GM21367 (cell line): ENCODE results near the gene FBXL16.

Experiments used
- ATAC-seq: cut with Tn5 transposase; IDR thresholded peaks from one replicate; pipeline ENCODE4 v1.9.1; 2021; ENCODE audit not compliant: unreplicated experiment

The FBXL16 gene

DNA sequence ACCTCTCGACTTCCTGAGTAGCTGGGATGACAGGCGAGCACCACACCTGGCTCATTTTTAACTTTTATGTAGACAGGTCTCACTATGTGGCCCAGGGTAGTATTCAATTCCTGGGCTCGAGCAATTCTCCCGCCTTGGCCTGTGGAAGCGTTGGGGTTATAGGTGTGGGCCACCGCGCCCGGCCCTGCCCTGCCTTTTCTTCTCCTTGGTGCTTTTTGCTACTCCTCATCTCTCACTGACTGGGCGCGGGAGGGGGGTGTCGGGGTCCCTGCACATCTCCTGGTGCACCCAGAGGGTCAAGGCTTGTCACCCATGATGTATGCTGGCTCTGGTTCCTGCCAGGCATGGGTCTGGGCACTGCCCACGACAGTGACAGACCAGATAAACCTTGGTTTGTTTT is 61.0 kb downstream of the FBXL16 start:
- ATAC-seq, result no peak

DNA sequence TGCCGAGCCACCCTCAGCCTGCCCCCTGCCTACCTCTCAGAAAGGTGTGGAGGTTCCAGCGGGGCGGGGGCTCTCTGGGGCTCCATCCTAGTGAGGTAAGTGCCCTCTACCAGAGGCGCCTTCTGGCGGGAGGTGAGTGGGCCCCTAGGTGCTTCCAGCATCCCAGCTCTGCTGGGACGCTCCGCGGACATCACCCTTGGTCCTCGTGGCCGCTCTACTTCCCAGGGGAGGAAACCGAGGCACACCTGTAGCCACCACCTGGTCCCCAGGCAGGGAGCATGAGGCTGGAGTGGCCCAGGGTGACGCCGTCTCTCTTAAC is 62.6 kb downstream of the FBXL16 start:
- ATAC-seq, result no peak
